Body of pancreas (tissue), 4 donors: ENCODE results near the gene NPHP4.
A peak's percentile ranks its signal among the peaks of the same experiment; 100 is the strongest.

Source experiments
- POLR2A ChIP-seq, 3 donors: fragments of 450-650 bp; IDR thresholded peaks; one replicate each; pipeline ENCODE4 v1.6.1; 2016; ENCODE audit warnings: antibody characterized with exemption in 3 of 3, mild to moderate bottlenecking in 2 of 3
- TF ChIP-seq, protein P1 (sequence below), 7 experiments: fragments of 450-650 bp in 4 of 7; fragments of 200-600 bp in 3 of 7; sonication (generic) in 3 of 7; IDR thresholded peaks; one replicate each; pipeline ENCODE4 v1.5.1; 2016 to 2019; ENCODE audit warnings: antibody characterized with exemption in 7 of 7

DNA sequence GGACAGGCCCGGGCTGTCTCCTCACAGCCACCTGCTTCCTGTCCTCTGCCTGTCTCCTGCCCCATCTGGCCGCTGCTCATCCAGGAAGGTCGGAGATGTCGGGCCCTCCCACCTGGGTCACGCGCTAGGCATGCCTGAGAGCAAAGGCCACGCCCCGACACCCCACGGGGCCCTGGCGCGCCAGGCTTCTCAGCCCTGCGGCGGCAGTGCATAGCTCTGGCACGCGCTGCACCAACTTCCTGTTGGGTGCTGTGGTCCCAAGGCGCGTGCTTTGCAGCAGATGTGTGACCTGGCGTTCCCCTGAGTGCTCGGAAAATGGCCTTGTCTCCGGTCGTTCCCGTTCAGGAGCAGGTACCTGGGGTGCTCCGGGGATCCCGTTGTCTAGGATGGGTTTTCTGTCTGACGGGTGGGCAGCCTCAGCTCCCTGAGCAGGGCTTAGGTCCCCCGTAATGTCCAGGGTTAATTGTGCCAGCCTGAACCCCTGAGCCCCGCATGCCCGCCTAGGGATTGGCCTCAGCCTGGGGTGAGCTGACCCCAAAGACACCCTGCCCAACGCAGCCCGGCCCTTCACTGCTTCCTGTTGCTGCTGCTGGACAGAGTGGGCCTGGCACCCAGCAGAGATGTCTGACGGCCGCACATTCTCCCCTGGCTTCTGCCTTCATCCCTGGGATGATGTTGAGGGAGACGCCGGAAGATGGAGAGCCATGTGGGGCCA, 34.0 kb upstream of the NPHP4 start:
- TF ChIP-seq, protein P1, sequence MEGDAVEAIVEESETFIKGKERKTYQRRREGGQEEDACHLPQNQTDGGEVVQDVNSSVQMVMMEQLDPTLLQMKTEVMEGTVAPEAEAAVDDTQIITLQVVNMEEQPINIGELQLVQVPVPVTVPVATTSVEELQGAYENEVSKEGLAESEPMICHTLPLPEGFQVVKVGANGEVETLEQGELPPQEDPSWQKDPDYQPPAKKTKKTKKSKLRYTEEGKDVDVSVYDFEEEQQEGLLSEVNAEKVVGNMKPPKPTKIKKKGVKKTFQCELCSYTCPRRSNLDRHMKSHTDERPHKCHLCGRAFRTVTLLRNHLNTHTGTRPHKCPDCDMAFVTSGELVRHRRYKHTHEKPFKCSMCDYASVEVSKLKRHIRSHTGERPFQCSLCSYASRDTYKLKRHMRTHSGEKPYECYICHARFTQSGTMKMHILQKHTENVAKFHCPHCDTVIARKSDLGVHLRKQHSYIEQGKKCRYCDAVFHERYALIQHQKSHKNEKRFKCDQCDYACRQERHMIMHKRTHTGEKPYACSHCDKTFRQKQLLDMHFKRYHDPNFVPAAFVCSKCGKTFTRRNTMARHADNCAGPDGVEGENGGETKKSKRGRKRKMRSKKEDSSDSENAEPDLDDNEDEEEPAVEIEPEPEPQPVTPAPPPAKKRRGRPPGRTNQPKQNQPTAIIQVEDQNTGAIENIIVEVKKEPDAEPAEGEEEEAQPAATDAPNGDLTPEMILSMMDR (IDR thresholded peaks at IDR 0.05): no peak
- peak in 2 of 3 donors; percentile 33 to 54 for TF ChIP-seq POLR2A (IDR thresholded peaks at IDR 0.05)
